PC-3 (cell line): ENCODE measurements around the gene KATNAL1. TPM values are rescaled to one million over a fixed set of nuclear protein-coding genes. Genes with fewer than 3 reads are reported as not detected.

ENCODE experiments used
- ATAC-seq: fragments of 200-7000 bp; cut with Tn5 transposase; 2 replicates; pipeline ENCODE4 v1.9.1; 2020; ENCODE audit warnings: mild to moderate bottlenecking, moderate library complexity
- BruUV-seq: library from RNA; stranded (reverse); fragments of 400-500 nt; replicated peaks from 2 replicates; lab custom pipeline; 2021; lab: Mats Ljungman, UMichigan
- CTCF ChIA-PET: fragments of 300-600 bp; sonication (Branson Sonifier 250); formaldehyde crosslinking; loops from one replicate; lab custom pipeline; 2022; ENCODE audit warnings: antibody characterized with exemption; lab: Charles Lee
- POLR2A ChIA-PET: fragments of 300-600 bp; sonication (Branson Sonifier 250); formaldehyde crosslinking; loops from one replicate; lab custom pipeline; 2022; ENCODE audit warnings: antibody characterized with exemption; ENCODE audit not compliant: unreplicated experiment; lab: Charles Lee
- DNase-seq: peaks from one replicate; pipeline ENCODE4 v3.0.0-alpha.2; 2015
- H2AFZ ChIP-seq: fragments of 300-600 bp; sonication (generic); 2 replicates; pipeline ENCODE4 v1.6.0; 2016; ENCODE audit warnings: antibody characterized with exemption, low read length
- H3F3A ChIP-seq: fragments of 300-600 bp; sonication (generic); one replicate; pipeline ENCODE4 v1.6.0; 2017; ENCODE audit warnings: antibody characterized with exemption, low read length, control low read depth, mild to moderate bottlenecking; ENCODE audit not compliant: unreplicated experiment
- H3K27ac ChIP-seq: fragments of 300-600 bp; sonication (generic); 2 replicates; pipeline ENCODE4 v1.5.1; 2016; ENCODE audit warnings: mild to moderate bottlenecking, low read length
- H3K27me3 ChIP-seq: fragments of 300-600 bp; sonication (generic); 2 replicates; pipeline ENCODE4 v1.6.1; 2016; ENCODE audit warnings: low read length, mixed read lengths
- H3K36me3 ChIP-seq: fragments of 300-600 bp; sonication (generic); 2 replicates; pipeline ENCODE4 v1.6.1; 2016; ENCODE audit warnings: low read depth, mixed run types, low read length, mixed read lengths
- H3K4me1 ChIP-seq: fragments of 300-600 bp; sonication (generic); 2 replicates; pipeline ENCODE4 v1.5.1; 2016; ENCODE audit warnings: low read length; ENCODE audit not compliant: insufficient read depth
- H3K4me2 ChIP-seq: fragments of 300-600 bp; sonication (generic); 2 replicates; pipeline ENCODE4 v1.6.0; 2016; ENCODE audit warnings: low read length
- H3K4me3 ChIP-seq: fragments of 300-600 bp; sonication (generic); 2 replicates; pipeline ENCODE4 v1.5.1; 2016; ENCODE audit warnings: mild to moderate bottlenecking, low read length, mixed read lengths
- H3K79me2 ChIP-seq: fragments of 300-600 bp; sonication (generic); 2 replicates; pipeline ENCODE4 v1.6.1; 2017; ENCODE audit warnings: low read length, mixed read lengths
- H3K9ac ChIP-seq: fragments of 300-600 bp; sonication (generic); 2 replicates; pipeline ENCODE4 v1.6.0; 2016; ENCODE audit warnings: mild to moderate bottlenecking, low read length
- H3K9me2 ChIP-seq: fragments of 300-600 bp; sonication (generic); replicated peaks from 2 replicates; pipeline ENCODE4 v1.6.1; 2016; ENCODE audit warnings: mixed run types, low read length, mixed read lengths
- H3K9me3 ChIP-seq: fragments of 300-600 bp; sonication (generic); 2 replicates; pipeline ENCODE4 v1.6.1; 2016; ENCODE audit warnings: low read length, mixed read lengths
- H4K20me1 ChIP-seq: fragments of 300-600 bp; sonication (generic); 2 replicates; pipeline ENCODE4 v1.6.1; 2016; ENCODE audit warnings: low read length, mixed read lengths
- CTCF ChIP-seq: fragments of 300-600 bp; sonication (generic); conservative IDR thresholded peaks from 2 replicates; pipeline ENCODE4 v1.5.1; 2017; ENCODE audit warnings: antibody characterized with exemption, low read depth, mild to moderate bottlenecking, low read length
- EZH2 ChIP-seq: fragments of 300-600 bp; sonication (generic); IDR thresholded peaks from one replicate; pipeline ENCODE4 v1.6.1; 2017; ENCODE audit warnings: antibody characterized with exemption, mild to moderate bottlenecking, low read length; ENCODE audit not compliant: unreplicated experiment
- EZH2phosphoT487 ChIP-seq: fragments of 300-600 bp; sonication (generic); IDR thresholded peaks from 2 replicates; pipeline ENCODE4 v1.6.1; 2018; ENCODE audit warnings: mild to moderate bottlenecking, antibody characterized with exemption, low read length, borderline replicate concordance
- intact Hi-C: fragments of 100-400 bp; cut with micrococcal nuclease; formaldehyde crosslinking; loops from 2 replicates; pipeline ENCODE4 v1.9.0; 2023
- total RNA-seq: library from RNA; depleted of rRNA; stranded (reverse); fragments of >200 nt; gene quantifications from 2 replicates; pipeline ENCODE4 v1.2.3, GENCODE V29; 2014

Gene KATNAL1
- total RNA-seq, 1 experiment from 2014 or later, result 4.3 TPM

- Histone ChIP-seq H3K4me1 (no peaks in the 10 kb centered on the region), H3F3A (no peaks in the 10 kb centered on the region), H3K36me3 (no peaks in the 10 kb centered on the region), H3K27me3 (no peaks in the 10 kb centered on the region), H3K9me3 (no peaks in the 10 kb centered on the region), H2AFZ (0 out of 2 replicates have a peak overlapping the region, but pooled peaks have one; percentile 15), H3K27ac (no peak overlapping the region), H3K4me2 (no peak overlapping the region), H3K9me2 (no peaks in the 10 kb centered on the region), H3K9ac (no peak overlapping the region), H4K20me1 (no peaks in the 10 kb centered on the region), H3K79me2 (no peaks in the 10 kb centered on the region), H3K4me3 (no peak overlapping the region)
- TF ChIP-seq CTCF (no peak), EZH2 (no peak)
- ChIA-PET CTCF (no interaction called here), POLR2A (no interaction called here)
- intact Hi-C loops, result no loop called here
- DNase-seq (no peak), ATAC-seq (no peak)
- BruUV-seq, result no TSS peak
Observed at GRCh38 chr13:30169442-30169841, 137.9 kb downstream of the KATNAL1 start.

- ATAC-seq, result no peak
- Histone ChIP-seq H3K79me2 (no peaks in the 10 kb centered on the region), H3K27me3 (no peaks in the 10 kb centered on the region), H3K4me2 (no peak overlapping the region), H3K9me2 (no peaks in the 10 kb centered on the region), H3K4me3 (no peak overlapping the region), H3K4me1 (no peaks in the 10 kb centered on the region), H3F3A (no peaks in the 10 kb centered on the region), H3K9ac (no peak overlapping the region), H3K36me3 (no peaks in the 10 kb centered on the region), H4K20me1 (no peaks in the 10 kb centered on the region), H2AFZ (no peak overlapping the region), H3K9me3 (no peaks in the 10 kb centered on the region), H3K27ac (no peak overlapping the region)
- TF ChIP-seq EZH2phosphoT487 (no peak), EZH2 (no peak), CTCF (no peak)
- ChIA-PET POLR2A (no interaction called here), CTCF (no interaction called here)
- BruUV-seq, result no TSS peak
- no peak for DNase-seq
- intact Hi-C loops, result no loop called here
Observed at GRCh38 chr13:30165796-30166195, 141.6 kb downstream of the KATNAL1 start.

- Histone ChIP-seq H3K9ac (no peak overlapping the region), H3K79me2 (no peaks in the 10 kb centered on the region), H3K27me3 (no peaks in the 10 kb centered on the region), H3F3A (no peaks in the 10 kb centered on the region), H3K4me1 (0 out of 2 replicates have a peak, but pooled peaks cover 3% of the 10 kb centered on the region), H4K20me1 (no peaks in the 10 kb centered on the region), H3K27ac (no peak overlapping the region), H3K9me2 (no peaks in the 10 kb centered on the region), H2AFZ (no peak overlapping the region), H3K4me3 (no peak overlapping the region), H3K4me2 (no peak overlapping the region), H3K36me3 (no peaks in the 10 kb centered on the region), H3K9me3 (no peaks in the 10 kb centered on the region)
- ChIA-PET POLR2A (no interaction called here), CTCF (no interaction called here)
- intact Hi-C loops, result no loop called here
- no TSS peak for BruUV-seq
- no peak for ATAC-seq
- no peak for TF ChIP-seq CTCF
- no peak for DNase-seq
Observed at GRCh38 chr13:30165071-30165470, 142.3 kb downstream of the KATNAL1 start.
